ENCODE data around the gene FNIP2. TPM values are rescaled to one million over a fixed set of nuclear protein-coding genes. Genes with fewer than 3 reads are reported as not detected.

Gene FNIP2
- total and polyA plus RNA-seq, 9 of the 15 experiments (the other 6 are each of a cell fraction or from before 2014, with no cell fraction given), result 1.7 to 15.5 (median 8.3) TPM

DNA sequence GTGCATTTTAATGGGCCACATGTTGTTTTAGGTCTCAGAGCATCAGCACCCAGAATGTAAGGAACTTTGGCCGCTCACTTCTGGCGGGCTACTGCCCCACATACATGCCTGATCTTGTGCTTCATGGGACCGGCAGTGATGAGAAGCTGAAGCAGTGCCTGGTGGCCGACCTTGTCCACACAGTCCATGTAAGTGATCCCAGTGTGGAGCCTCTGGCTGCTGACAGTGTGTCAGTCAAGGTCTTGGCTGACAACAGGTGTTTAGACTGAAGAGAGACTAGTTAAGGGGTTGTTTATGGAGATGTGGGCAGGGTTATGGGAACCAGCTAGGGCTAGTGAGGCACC is 101.4 kb downstream of the FNIP2 start:
- BruUV-seq (replicated peaks), result no TSS peak
- H3K79me2 ChIP-seq (ENCODE audit: control insufficient read depth, insufficient read depth, low read length), result no peaks in the 10 kb centered on the region
- FAIRE-seq (no peak), ATAC-seq (no peak), DNase-seq (ENCODE audit: extremely low read depth in 1 of 4, low spot score in 3 of 4) (no peak)
- H3K9me3 ChIP-seq (replicated peaks; ENCODE audit: control insufficient read depth, insufficient read depth, low read depth, low read length), result no peaks in the 10 kb centered on the region
- ChIA-PET POLR2A (no interaction called here), CTCF (ENCODE audit: low intra/inter-chr PET ratio) (no interaction called here)
- no peak overlapping the region for H3K4me2 ChIP-seq (ENCODE audit: insufficient read depth, low read length)
- 85% methylated on average over 4 of the region's 4 CpGs for WGBS (ENCODE audit: insufficient coverage, low coverage, missing lambda C conversion rate)
- no peak overlapping the region for H3K4me3 ChIP-seq
- H3K36me3 ChIP-seq (ENCODE audit: control insufficient read depth, insufficient read depth, low read length), result peaks cover 27% of the 10 kb centered on the region; the same call in 2 of the 3 replicates
- in situ Hi-C loops (cut with MboI), result no loop called here
- H3K4me1 ChIP-seq (replicated peaks in 1 of 2; ENCODE audit: control insufficient read depth in 2 of 2, insufficient read depth in 2 of 2, low read length in 2 of 2), result no peaks in the 10 kb centered on the region; a peak in 1 of 5 replicates
- intact Hi-C loops (cut with micrococcal nuclease), result no loop called here
- no peak overlapping the region for H3K27ac ChIP-seq (ENCODE audit: extremely low read depth, low read depth, low read length)
- H3K9ac ChIP-seq (ENCODE audit: insufficient read depth in 1 of 2, low read depth in 2 of 2, low read length in 2 of 2), result 0 out of 4 replicates have a peak overlapping the region, but pooled peaks of 1 of the 2 experiments have one; percentile 47
- no peaks in the 10 kb centered on the region for H3K9me1 ChIP-seq (ENCODE audit: control insufficient read depth, insufficient read depth, low read length)
- H4K20me1 ChIP-seq (replicated peaks; ENCODE audit: control insufficient read depth, insufficient read depth, low read length), result no peaks in the 10 kb centered on the region
- H3K27me3 ChIP-seq (ENCODE audit: control insufficient read depth in 2 of 2, insufficient read depth in 2 of 2, low read length in 2 of 2), result no peaks in the 10 kb centered on the region
- H2AFZ ChIP-seq (ENCODE audit: low read depth, low read length), result no peak overlapping the region
- no peak for TF ChIP-seq BHLHE40 (IDR thresholded peaks at IDR 0.05; ENCODE audit: low read length)
- TF ChIP-seq ZNF551 (CRISPR knock-in tag; IDR thresholded peaks at IDR 0.05), result no peak
- TF ChIP-seq ZNF212 (CRISPR knock-in tag; IDR thresholded peaks at IDR 0.05), result no peak
- TF ChIP-seq ARHGAP35 (IDR thresholded peaks at IDR 0.05; ENCODE audit: partially characterized antibody), result no peak
- TF ChIP-seq HDAC3 (IDR thresholded peaks at IDR 0.05; ENCODE audit: borderline replicate concordance, partially characterized antibody), result no peak
- TF ChIP-seq CBX2 (IDR thresholded peaks at IDR 0.05; ENCODE audit: insufficient read depth, low read length, poor library complexity, severe bottlenecking), result no peak
- TF ChIP-seq CC2D1A (IDR thresholded peaks at IDR 0.05), result no peak
- TF ChIP-seq MTA3 (IDR thresholded peaks at IDR 0.05; ENCODE audit: borderline replicate concordance), result no peak
- TF ChIP-seq, protein P1, sequence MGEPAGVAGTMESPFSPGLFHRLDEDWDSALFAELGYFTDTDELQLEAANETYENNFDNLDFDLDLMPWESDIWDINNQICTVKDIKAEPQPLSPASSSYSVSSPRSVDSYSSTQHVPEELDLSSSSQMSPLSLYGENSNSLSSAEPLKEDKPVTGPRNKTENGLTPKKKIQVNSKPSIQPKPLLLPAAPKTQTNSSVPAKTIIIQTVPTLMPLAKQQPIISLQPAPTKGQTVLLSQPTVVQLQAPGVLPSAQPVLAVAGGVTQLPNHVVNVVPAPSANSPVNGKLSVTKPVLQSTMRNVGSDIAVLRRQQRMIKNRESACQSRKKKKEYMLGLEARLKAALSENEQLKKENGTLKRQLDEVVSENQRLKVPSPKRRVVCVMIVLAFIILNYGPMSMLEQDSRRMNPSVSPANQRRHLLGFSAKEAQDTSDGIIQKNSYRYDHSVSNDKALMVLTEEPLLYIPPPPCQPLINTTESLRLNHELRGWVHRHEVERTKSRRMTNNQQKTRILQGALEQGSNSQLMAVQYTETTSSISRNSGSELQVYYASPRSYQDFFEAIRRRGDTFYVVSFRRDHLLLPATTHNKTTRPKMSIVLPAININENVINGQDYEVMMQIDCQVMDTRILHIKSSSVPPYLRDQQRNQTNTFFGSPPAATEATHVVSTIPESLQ (CRISPR knock-in tag; IDR thresholded peaks at IDR 0.05), result no peak
- TF ChIP-seq ZNF140 (CRISPR knock-in tag; IDR thresholded peaks at IDR 0.05), result no peak
- TF ChIP-seq HDAC1 (IDR thresholded peaks at IDR 0.05), result no peak
- no peak for TF ChIP-seq CBX3 (IDR thresholded peaks at IDR 0.05; ENCODE audit: borderline replicate concordance in 1 of 2, low read length in 2 of 2)
- no peak for TF ChIP-seq E2F8 (IDR thresholded peaks at IDR 0.05; ENCODE audit: low read depth, partially characterized antibody)
- TF ChIP-seq, protein P2, sequence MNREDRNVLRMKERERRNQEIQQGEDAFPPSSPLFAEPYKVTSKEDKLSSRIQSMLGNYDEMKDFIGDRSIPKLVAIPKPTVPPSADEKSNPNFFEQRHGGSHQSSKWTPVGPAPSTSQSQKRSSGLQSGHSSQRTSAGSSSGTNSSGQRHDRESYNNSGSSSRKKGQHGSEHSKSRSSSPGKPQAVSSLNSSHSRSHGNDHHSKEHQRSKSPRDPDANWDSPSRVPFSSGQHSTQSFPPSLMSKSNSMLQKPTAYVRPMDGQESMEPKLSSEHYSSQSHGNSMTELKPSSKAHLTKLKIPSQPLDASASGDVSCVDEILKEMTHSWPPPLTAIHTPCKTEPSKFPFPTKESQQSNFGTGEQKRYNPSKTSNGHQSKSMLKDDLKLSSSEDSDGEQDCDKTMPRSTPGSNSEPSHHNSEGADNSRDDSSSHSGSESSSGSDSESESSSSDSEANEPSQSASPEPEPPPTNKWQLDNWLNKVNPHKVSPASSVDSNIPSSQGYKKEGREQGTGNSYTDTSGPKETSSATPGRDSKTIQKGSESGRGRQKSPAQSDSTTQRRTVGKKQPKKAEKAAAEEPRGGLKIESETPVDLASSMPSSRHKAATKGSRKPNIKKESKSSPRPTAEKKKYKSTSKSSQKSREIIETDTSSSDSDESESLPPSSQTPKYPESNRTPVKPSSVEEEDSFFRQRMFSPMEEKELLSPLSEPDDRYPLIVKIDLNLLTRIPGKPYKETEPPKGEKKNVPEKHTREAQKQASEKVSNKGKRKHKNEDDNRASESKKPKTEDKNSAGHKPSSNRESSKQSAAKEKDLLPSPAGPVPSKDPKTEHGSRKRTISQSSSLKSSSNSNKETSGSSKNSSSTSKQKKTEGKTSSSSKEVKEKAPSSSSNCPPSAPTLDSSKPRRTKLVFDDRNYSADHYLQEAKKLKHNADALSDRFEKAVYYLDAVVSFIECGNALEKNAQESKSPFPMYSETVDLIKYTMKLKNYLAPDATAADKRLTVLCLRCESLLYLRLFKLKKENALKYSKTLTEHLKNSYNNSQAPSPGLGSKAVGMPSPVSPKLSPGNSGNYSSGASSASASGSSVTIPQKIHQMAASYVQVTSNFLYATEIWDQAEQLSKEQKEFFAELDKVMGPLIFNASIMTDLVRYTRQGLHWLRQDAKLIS (CRISPR knock-in tag; IDR thresholded peaks at IDR 0.05), result no peak

Measured in K562 (cell line).